Activated CD4-positive, alpha-beta T cell treated with anti-CD3 and anti-CD28 coated beads for 36 hours (primary cell): ENCODE measurements around the gene LPP. TPM values are rescaled to one million over a fixed set of nuclear protein-coding genes. Genes with fewer than 3 reads are reported as not detected.

ENCODE experiments used
- ATAC-seq: fragments of 200-7000 bp; cut with Tn5 transposase; one replicate; pipeline ENCODE4 v1.10.0; 2021; ENCODE audit warnings: mild to moderate bottlenecking, moderate library complexity
- CTCF ChIA-PET: fragments of 350-600 bp; sonication (Branson Sonifier 250); formaldehyde crosslinking; loops from one replicate; lab custom pipeline; 2021; ENCODE audit warnings: antibody characterized with exemption; lab: Charles Lee
- POLR2A ChIA-PET: fragments of 350-600 bp; sonication (Branson Sonifier 250); formaldehyde crosslinking; loops from one replicate; lab custom pipeline; 2021; ENCODE audit warnings: antibody characterized with exemption, inconsistent platforms; lab: Charles Lee
- DNase-seq: peaks from one replicate; pipeline ENCODE4 v3.0.0-alpha.2; 2020
- H3K27ac Mint-ChIP-seq: one replicate; pipeline ENCODE4 v1.8.0; 2021; ENCODE audit warnings: mixed read lengths
- H3K27me3 Mint-ChIP-seq: one replicate; pipeline ENCODE4 v1.8.0; 2021; ENCODE audit warnings: mixed read lengths
- H3K36me3 Mint-ChIP-seq: one replicate; pipeline ENCODE4 v1.8.0; 2021; ENCODE audit warnings: low read depth, mixed read lengths
- H3K4me1 Mint-ChIP-seq: one replicate; pipeline ENCODE4 v1.8.0; 2021; ENCODE audit warnings: mixed read lengths
- H3K4me3 Mint-ChIP-seq: one replicate; pipeline ENCODE4 v1.8.0; 2021; ENCODE audit warnings: mild to moderate bottlenecking, moderate library complexity, mixed read lengths
- H3K9me3 Mint-ChIP-seq: one replicate; pipeline ENCODE4 v1.8.0; 2021; ENCODE audit warnings: low read depth, mixed read lengths
- intact Hi-C, 2 experiments: fragments of 100-400 bp; cut with DNase I in 1 of 2; cut with micrococcal nuclease in 1 of 2; formaldehyde crosslinking; loops; one replicate each; pipeline versions ENCODE4 v1.14.2 to v1.15.1; 2022 to 2024; cut with DNase I, micrococcal nuclease
- total RNA-seq, 2 experiments: library from RNA; stranded (reverse); gene quantifications; one replicate each; pipeline ENCODE4 v1.2.3, GENCODE V29; 2021

LPP gene
- total RNA-seq, 2 experiments from 2014 or later: 34.7 to 40.6 TPM

- intact Hi-C loops: no loop called here
- Mint-ChIP-seq H3K27me3 (no peaks in the 10 kb centered on the region), H3K27ac (no peak overlapping the region), H3K4me1 (peaks cover 7% of the 10 kb centered on the region), H3K4me3 (no peak overlapping the region), H3K36me3 (peaks cover 6% of the 10 kb centered on the region), H3K9me3 (no peaks in the 10 kb centered on the region)
- ChIA-PET CTCF (interaction anchor here (1.2 to 1.5 kb wide), 2 partner anchors 8 to 16 kb away, joined by 3 to 6 read pairs; no protein-coding TSS in a partner anchor), POLR2A (interaction anchor here (0.6 kb wide), 1 partner anchor 24 kb away, joined by 4 read pairs; no protein-coding TSS in a partner anchor)
- DNase-seq (no peak), ATAC-seq (no peak)
These were observed 108.5 kb downstream of the LPP start for GRCh38 chr3:188262488-188262887.

- no peak for DNase-seq
- CTCF ChIA-PET: interaction anchor here (1.5 to 2.3 kb wide), 2 partner anchors 8 to 15 kb away, joined by 6 to 7 read pairs; no protein-coding TSS in a partner anchor
- POLR2A ChIA-PET: no interaction called here
These were observed 109.1 kb downstream of the LPP start for GRCh38 chr3:188262913-188263683.

GRCh38 chr3:188264226-188265207 is 110.6 kb downstream of the LPP start:
- POLR2A ChIA-PET: interaction anchor here (0.6 to 1.0 kb wide), 2 partner anchors 20 to 91 kb away, joined by 3 to 4 read pairs; no protein-coding TSS in a partner anchor

More at GRCh38 chr3:188262913-188263683, 109.1 kb downstream of the LPP start:
- Mint-ChIP-seq H3K9me3 (no peaks in the 10 kb centered on the region), H3K36me3 (peaks cover 6% of the 10 kb centered on the region), H3K4me3 (no peak overlapping the region), H3K4me1 (peaks cover 3% of the 10 kb centered on the region), H3K27ac (no peak overlapping the region), H3K27me3 (no peaks in the 10 kb centered on the region)
- no peak for ATAC-seq
- intact Hi-C loops: no loop called here

DNA sequence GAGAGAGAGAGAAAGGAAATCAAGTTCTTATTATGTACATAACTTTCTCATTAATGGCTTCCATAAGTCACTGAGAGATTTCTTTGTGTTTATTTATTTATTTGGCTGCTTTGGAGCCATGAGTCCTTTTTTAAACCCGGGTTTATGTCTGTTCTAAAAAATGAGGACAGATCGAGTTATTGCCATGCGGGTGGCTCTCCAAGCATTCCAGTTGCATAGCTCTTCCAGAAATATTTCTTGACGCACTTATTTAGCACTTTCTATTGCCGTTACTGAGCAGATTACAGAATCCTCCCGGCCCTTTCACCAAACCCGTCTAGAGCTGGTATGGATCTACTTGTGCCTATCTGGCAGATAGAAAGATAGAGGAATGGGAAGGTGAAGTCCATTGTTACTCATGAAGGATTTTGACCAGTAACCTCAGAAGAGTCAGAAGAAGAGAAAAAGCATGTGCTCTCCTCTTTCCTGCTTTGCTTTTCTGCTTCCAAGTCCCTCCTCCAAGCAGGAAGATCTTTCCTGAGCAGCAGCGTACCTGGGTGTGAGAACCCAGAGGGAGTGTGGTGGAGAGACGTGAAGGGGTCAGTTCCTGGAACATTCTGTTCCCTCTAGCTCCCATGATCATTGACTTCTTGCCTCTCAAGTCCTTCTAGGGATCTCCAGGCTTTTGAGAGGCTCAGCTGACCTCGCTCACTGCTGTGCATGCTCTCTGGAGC is 112.8 kb downstream of the LPP start:
- no peak for ATAC-seq
- DNase-seq: no peak
- ChIA-PET CTCF (no interaction called here), POLR2A (no interaction called here)
- no peaks in the 10 kb centered on the region for H3K27me3 Mint-ChIP-seq
- peaks cover 13% of the 10 kb centered on the region for H3K4me1 Mint-ChIP-seq
- no peak overlapping the region for H3K27ac Mint-ChIP-seq
- intact Hi-C loops: no loop called here
- no peak overlapping the region for H3K4me3 Mint-ChIP-seq
- H3K36me3 Mint-ChIP-seq: no peaks in the 10 kb centered on the region
- no peaks in the 10 kb centered on the region for H3K9me3 Mint-ChIP-seq

More at GRCh38 chr3:188264226-188265207, 110.6 kb downstream of the LPP start:
- intact Hi-C loops: no loop called here
- Mint-ChIP-seq H3K9me3 (no peaks in the 10 kb centered on the region), H3K4me3 (no peak overlapping the region), H3K36me3 (no peaks in the 10 kb centered on the region), H3K4me1 (peaks cover 6% of the 10 kb centered on the region), H3K27me3 (no peaks in the 10 kb centered on the region), H3K27ac (no peak overlapping the region)
- CTCF ChIA-PET: interaction anchor here (0.6 to 2.3 kb wide), 5 partner anchors 10 to 526 kb away, joined by 3 to 7 read pairs (median 4); no protein-coding TSS in a partner anchor
- DNase-seq (no peak), ATAC-seq (no peak)

DNA sequence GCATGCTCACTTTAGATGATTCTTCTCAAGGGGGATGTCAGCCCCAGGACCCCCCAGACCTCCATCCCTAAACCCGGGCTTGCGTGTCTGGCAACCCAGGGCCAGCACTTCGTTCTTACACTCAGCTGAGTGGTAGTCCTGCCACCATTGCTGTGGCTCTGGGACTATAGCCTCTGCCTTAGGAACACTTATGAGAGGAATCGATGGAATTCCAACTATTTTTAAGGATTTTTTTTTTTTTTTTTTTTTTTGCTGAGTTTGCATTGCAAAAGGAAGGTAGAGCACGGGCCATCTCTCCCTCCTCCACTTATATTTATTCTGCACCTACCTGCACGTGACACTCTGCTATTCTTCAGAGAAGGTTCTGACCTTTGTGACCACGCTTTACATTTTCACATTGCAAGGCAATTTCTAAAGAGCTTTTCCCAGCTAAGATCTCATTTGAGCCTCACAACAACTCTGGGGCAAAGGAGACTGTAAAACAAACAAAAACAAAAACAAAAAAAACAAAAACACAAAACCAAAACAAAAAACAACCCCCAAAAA is 113.9 kb downstream of the LPP start:
- intact Hi-C loops: no loop called here
- CTCF ChIA-PET: interaction anchor here (0.6 to 1.1 kb wide), 2 partner anchors 60 to 527 kb away, joined by 3 read pairs; no protein-coding TSS in a partner anchor
- no peak overlapping the region for H3K4me3 Mint-ChIP-seq
- H3K9me3 Mint-ChIP-seq: no peaks in the 10 kb centered on the region
- POLR2A ChIA-PET: no interaction called here
- DNase-seq (no peak), ATAC-seq (no peak)
- peaks cover 20% of the 10 kb centered on the region for H3K4me1 Mint-ChIP-seq
- no peak overlapping the region for H3K27ac Mint-ChIP-seq
- peaks cover 5% of the 10 kb centered on the region for H3K36me3 Mint-ChIP-seq
- H3K27me3 Mint-ChIP-seq: no peaks in the 10 kb centered on the region

DNA sequence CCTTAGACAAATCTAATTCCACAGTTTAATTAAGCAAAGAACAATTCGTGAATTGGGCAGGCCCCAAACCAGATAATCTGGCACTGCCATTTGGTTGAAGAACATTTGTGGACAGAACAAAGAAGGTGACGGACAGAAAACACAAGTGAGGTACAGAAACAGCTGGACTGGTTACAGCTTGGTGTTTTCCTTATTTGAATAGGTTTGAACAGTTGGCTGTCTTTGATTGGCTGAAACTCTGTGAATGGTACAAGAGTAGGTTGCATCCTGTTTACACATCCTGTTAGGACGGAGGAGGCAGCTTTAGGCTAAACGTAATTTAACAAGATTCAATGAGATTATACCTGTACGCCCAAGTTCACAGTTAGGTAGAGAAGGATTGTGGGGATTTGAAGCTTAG is 114.4 kb downstream of the LPP start:
- DNase-seq: no peak
- Mint-ChIP-seq H3K4me3 (no peak overlapping the region), H3K4me1 (peaks cover 24% of the 10 kb centered on the region), H3K9me3 (no peaks in the 10 kb centered on the region), H3K36me3 (peaks cover 8% of the 10 kb centered on the region), H3K27me3 (no peaks in the 10 kb centered on the region), H3K27ac (no peak overlapping the region)
- intact Hi-C loops: no loop called here
- ChIA-PET POLR2A (no interaction called here), CTCF (interaction anchor here (0.6 to 1.1 kb wide), 2 partner anchors 60 to 528 kb away, joined by 3 read pairs; no protein-coding TSS in a partner anchor)
- ATAC-seq: no peak

- intact Hi-C loops: no loop called here
- Mint-ChIP-seq H3K27ac (no peak overlapping the region), H3K27me3 (no peaks in the 10 kb centered on the region), H3K36me3 (peaks cover 8% of the 10 kb centered on the region), H3K4me1 (peaks cover 24% of the 10 kb centered on the region), H3K9me3 (no peaks in the 10 kb centered on the region), H3K4me3 (no peak overlapping the region)
- DNase-seq: no peak
- POLR2A ChIA-PET: no interaction called here
- no peak for ATAC-seq
- CTCF ChIA-PET: interaction anchor here (0.9 kb wide), 1 partner anchor 243 kb away, joined by 3 read pairs; no protein-coding TSS in a partner anchor
These were observed 115.1 kb downstream of the LPP start for GRCh38 chr3:188269040-188269439.

DNA sequence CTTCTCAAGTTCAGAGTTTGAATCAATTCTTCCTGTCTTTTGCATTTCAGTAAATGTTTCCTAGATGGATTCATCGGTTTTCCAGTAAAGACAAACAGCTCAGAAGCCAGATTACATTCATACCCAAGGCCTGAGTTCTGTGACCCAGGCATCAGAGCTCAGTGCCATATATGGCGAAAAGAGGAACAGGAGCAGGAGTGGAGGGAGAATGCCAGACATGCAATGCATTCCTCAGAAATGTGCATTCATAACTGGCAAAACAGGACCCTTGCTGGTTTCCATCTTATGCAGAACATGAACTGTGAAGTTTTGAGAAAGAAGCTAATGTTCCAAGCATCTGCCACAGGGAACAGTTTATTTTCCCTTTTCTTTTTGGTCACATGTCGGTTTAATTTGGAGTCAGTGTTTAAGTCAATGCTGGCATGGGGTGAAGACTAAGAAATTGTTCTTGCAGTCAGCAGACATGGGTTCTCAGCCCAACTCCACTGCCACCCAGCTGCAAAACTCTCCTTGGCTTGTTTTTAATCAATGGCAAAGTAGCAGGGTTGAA is 116.5 kb downstream of the LPP start:
- ChIA-PET CTCF (interaction anchor here (0.6 kb wide), 1 partner anchor 12 kb away, joined by 3 read pairs; no protein-coding TSS in a partner anchor), POLR2A (no interaction called here)
- DNase-seq (no peak), ATAC-seq (no peak)
- peaks cover 8% of the 10 kb centered on the region for H3K36me3 Mint-ChIP-seq
- intact Hi-C loops: no loop called here
- H3K27me3 Mint-ChIP-seq: no peaks in the 10 kb centered on the region
- H3K27ac Mint-ChIP-seq: no peak overlapping the region
- no peak overlapping the region for H3K4me3 Mint-ChIP-seq
- H3K4me1 Mint-ChIP-seq: peaks cover 24% of the 10 kb centered on the region
- H3K9me3 Mint-ChIP-seq: no peaks in the 10 kb centered on the region

DNA sequence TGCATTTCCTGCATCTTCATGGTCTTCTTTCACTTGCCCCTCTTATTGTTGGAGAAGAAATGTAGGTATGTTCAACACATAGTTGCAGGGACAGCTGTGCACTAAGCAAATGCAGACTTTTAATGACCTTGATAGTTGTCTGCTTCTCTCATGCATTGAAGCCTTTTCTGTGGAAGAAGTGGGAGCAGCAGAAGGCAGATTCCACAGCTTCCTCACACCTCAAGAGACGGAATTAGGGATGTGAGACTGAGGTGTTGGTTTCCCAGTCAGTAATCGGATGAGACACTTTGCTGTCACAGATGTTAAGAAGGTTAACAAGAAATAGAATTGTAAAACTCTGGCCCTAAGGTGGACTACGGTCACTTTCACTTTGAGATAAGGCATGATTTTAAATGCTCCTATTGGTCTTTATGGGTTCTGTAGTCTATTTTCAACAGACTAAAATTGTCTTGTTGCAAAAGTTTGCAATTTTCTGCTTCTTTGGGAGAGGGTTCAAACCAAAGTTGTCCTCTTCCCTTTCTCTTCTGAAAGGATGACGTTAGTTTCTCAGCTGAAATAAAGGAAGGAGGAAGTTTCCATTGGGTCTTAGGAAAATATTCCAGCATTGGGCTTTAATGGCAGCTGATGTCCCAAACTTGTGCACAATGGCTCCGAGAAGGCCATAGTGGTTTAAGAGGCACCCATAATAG is 117.4 kb downstream of the LPP start:
- Mint-ChIP-seq H3K27ac (no peak overlapping the region), H3K9me3 (no peaks in the 10 kb centered on the region), H3K36me3 (peaks cover 12% of the 10 kb centered on the region), H3K4me3 (no peak overlapping the region), H3K27me3 (no peaks in the 10 kb centered on the region), H3K4me1 (peaks cover 24% of the 10 kb centered on the region)
- DNase-seq (no peak), ATAC-seq (no peak)
- CTCF ChIA-PET: interaction anchor here (0.6 kb wide), 2 partner anchors 210 to 1175 kb away, joined by 3 read pairs; no protein-coding TSS in a partner anchor
- POLR2A ChIA-PET: no interaction called here
- intact Hi-C loops: no loop called here
